Inferior parietal cortex (tissue), 1 donor: ENCODE measurements around the gene PPP3CA.

Experiments
- DNase-seq: peaks from one replicate; pipeline ENCODE4 v3.0.0-alpha.2; 2016; ENCODE audit errors: extremely low spot score

Gene PPP3CA

DNA sequence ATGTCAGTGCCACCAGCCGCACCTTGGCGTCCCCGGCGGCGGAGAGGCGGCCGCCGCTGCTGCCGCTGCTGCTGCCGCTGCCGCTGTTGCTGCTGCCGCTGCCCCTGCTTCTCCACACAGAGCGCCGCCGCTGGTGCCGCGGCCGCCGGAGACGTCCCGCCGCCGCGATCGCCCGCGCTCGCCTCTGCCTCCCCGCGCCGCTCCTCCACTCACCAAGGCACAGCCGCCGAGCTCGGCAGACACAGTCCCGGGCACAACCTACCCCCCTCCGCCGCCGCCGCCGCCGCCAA is at the start of gene PPP3CA:
Gene PPP3CA (minus strand): TSS at position 260 of the 290 bp plus-strand sequence.
- no peak for DNase-seq

GRCh38 chr4:101393256-101393655 is 45.9 kb upstream of the PPP3CA start:
- DNase-seq: no peak

DNA sequence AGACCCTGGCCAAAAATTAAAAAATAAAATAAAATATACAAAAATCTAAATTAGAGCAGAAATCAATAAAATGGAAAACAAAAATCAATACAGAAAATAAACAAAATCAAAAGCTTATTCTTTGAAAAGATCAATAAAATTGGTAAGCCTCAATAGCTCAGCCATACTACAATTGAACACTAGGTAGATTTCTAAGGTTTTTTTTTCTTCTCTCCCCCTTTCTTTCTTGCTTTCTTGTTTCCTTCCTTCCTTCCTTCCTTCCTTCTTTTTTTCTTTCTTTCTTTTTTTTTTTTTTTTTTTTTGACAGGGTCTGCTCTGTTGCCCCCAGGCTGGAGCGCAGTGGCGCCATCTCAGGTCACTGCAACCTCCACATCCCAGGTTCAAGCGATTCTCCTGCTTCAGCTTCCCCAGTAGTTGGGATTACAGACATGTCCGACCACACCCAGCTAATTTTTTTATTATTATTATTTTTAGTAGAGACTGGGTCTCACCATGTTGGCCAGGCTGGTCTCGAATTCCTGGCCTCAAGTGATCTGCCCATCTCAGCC is 23.4 kb upstream of the PPP3CA start:
- DNase-seq: no peak

DNA sequence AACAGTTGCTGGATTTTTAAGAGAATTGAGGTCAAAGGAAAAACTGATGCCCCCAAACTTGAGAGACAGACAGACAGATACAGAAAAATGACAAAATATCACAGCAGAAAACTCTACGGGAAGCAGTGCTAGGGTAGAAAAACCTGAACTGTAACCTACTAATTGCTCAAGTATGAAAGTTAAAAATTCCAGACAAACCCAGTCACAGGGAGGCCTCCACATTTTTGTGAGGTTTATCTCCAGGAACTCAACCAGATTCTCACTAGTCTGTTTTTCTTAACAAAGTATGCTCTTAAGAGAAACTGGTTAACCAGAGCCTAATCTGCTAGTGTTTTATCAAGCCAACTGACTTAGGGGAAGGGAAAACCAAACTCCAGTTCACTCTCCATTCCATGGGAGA is 19.9 kb upstream of the PPP3CA start:
- DNase-seq: no peak

DNA sequence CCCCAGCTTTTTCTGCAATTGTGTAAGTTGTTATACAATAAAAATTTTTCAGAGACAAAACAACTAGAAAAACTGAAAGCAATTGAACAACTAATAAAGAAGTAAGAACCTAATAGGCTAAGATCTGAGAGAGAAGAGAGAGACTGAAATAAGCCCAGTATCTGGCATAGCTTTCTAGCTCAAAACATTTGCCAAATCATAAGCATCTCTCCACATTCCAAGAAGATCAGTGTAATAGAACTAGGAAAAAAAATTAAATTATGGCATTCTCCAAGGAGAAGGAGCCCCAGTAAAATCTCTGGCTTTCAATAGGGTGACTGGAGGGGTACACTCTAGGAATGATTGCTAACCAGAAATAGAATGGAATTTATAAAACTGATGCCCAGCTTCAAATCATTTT is 19.0 kb upstream of the PPP3CA start:
- DNase-seq: no peak

GRCh38 chr4:101357751-101358150 is 10.4 kb upstream of the PPP3CA start:
- DNase-seq: no peak

DNA sequence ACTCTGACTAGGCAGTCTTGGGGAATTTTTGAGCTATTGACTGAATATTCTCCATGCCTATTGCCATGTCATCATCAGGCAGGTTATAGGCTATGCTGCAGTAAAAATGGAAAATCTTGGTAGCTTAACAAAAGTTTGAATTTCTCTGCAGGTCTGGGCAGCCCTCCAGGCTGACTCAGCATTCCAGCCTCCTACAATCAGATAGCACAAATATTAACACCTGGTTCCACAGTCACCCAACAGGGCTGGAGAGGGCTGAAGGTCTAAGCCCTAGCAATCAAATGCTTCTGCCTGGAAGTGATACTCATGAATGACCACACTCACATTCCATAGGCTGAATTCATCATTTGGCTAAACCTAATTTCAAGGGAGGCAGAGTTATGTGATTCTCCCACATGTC is 9.6 kb upstream of the PPP3CA start:
- DNase-seq: no peak

GRCh38 chr4:101355767-101356702 is 8.7 kb upstream of the PPP3CA start:
- DNase-seq: no peak

DNA sequence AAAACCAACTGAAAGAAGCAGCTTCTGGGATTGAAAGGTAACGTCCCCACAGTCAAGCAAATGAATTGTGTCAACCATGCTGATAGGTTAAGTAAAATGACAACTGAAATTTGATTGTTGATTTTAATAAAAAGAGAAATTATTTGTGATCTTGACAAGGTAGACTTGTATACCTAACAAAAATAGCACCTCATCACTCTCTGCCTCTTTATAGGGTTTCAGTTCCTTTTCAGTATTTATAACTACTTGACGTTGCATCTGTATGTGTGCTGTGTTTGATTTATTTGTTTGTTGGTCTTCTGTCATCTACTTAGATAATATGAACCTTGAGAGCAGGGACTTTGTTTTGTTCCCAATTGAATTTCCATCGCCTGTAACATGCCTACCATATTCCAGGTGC is 7.9 kb upstream of the PPP3CA start:
- DNase-seq: no peak

GRCh38 chr4:101349801-101350064 is 2.4 kb upstream of the PPP3CA start:
- no peak for DNase-seq

- DNase-seq: no peak
These were observed 1.9 kb upstream of the PPP3CA start for GRCh38 chr4:101348995-101349800.

GRCh38 chr4:101348367-101348827 is 1.1 kb upstream of the PPP3CA start:
- DNase-seq: no peak

DNA sequence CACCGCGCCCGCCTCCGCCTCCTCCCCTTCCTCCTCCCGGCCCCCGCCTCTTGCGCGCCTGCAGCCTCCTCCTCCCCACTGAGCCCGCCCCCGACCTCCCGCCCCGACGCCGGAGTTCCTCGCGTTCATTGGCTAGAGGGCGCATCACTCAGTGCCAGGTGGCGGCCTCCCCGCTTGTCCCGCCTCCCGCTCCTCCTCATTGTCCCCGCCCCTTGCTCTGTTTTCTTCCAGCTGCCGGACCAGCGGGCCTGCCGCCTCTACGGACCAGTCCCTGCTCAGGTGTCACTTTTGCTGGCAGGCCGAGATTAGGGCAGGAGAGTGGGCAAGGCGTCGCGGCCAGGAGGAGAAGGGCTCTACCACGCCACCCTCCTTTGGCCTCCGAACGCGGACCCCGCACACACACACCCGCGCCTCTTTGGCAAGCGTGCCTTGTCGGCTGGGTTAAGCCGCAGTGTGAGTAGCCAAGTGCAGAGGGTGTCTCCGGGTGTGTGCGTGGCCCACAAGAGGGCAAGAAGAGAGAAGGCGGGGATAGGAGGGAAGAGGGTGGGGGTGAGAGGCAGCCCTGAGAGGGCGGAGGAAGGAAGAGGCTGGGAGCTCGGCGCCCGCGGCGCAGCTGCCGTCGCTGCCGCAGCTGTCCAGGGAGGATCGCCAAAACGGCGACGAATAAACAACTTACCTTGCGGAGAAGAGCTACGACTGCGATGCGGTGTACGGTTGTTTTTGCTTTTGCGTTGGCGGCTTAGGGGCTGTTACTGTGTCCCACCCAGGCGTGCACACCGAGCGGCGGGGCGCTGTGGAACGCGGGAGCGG is 436 bp upstream of the PPP3CA start:
- DNase-seq: peak; percentile 93

DNA sequence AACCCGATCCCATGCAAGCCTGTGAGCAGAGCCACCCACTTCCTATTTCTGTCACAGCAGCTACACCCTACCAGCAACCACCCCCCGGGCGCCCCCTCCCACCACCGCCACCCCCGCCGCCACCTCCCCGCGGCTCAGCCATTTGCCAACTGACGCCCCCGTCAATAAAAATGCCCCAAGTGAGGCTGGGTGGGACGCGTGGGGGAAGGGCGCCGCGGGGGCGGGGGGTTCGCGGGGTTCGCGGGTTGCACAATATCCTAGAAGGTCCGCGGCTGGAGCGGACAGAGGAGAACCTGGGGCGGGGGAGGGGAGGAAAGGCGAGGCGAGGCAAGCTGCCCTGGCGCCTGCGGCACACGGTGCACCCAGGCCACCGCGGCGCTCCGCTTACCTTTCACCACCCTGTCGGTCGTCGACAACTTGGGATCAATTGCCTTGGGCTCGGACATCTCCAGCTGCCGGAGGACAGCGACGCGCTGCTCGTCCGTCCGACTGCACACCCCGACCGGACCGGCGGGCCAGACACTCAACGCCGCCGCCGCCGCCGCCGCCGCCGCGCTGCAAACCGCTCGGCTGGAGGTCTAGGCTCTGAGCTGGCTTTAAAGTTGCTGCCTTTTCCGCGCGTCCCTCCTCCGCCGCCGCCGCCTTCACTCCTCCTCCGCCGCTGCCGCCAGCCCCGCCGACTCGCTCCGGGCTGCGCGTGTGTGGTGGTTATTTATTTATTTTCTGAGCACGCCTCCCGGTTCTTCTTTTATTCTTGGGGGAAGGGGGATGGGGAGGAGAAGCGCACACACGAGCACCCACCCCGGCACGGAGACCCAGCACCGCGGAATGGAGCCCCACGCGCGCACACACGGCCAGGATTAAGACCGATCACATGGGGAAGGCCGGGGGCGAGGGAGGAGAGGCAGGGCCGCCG is 717 bp downstream of the PPP3CA start:
- DNase-seq: no peak

- DNase-seq: no peak
These were observed 1.6 kb downstream of the PPP3CA start for GRCh38 chr4:101345596-101346350.

- no peak for DNase-seq
These were observed 2.1 kb downstream of the PPP3CA start for GRCh38 chr4:101345271-101345595.

DNA sequence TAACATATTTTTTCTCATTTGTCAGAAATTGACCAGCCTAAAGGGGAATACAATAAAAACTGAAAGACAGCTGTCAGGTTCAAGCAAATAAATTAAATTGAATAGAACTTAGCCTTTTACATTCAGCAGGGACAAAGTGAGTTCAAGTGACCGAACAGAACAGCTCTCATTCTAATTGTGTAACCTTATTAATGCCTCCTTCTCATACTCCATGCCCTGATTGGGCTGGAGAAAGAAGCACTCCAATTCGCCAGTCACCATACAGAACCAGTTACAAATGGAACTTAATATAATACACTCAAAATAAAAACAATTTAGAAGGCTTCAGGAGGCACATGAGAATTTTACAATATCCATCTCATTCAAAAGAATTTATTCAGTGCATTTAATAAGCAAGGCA is 8.0 kb downstream of the PPP3CA start:
- no peak for DNase-seq

DNA sequence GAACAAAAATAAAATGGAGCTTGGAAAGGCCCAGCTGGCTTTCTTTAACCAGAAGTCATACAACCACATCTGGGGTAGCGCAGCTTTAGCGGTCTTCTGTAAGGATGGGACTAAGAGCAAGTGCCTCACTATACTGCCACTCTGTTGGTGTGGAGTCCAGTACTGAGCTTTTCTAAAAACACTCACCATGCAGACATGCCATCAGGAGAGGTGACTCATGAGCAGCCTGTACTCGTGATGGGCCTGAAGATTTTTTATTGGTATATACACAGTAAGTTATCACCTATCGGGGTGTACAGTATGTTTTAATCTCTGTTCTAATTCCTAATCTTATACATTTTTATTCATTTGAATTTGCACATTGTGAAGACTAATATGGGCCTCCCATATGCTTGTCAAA is 9.6 kb downstream of the PPP3CA start:
- DNase-seq: no peak

GRCh38 chr4:101334963-101335572 is 12.3 kb downstream of the PPP3CA start:
- DNase-seq: no peak

GRCh38 chr4:101332424-101332823 is 14.9 kb downstream of the PPP3CA start:
- DNase-seq: no peak
